GM18870 (cell line): ENCODE measurements around the gene RFX7.
"Not testable (repeated sequence)": the region's sequence is repeated elsewhere in the genome, so short reads cannot be mapped to it uniquely, and the experiment has no call there.

Source experiments
- ATAC-seq: cut with Tn5 transposase; IDR thresholded peaks from one replicate; pipeline ENCODE4 v1.9.1; 2021; ENCODE audit warnings: moderate library complexity; ENCODE audit not compliant: unreplicated experiment

RFX7 gene

GRCh38 chr15:56205061-56205876, 38.4 kb downstream of the RFX7 start:
- ATAC-seq = no peak

- not testable (repeated sequence) for ATAC-seq
These were observed 40.3 kb downstream of the RFX7 start for GRCh38 chr15:56203312-56203922.

GRCh38 chr15:56202701-56203100, 41.0 kb downstream of the RFX7 start:
- no peak for ATAC-seq

GRCh38 chr15:56199038-56199437, 44.6 kb downstream of the RFX7 start:
- ATAC-seq = peak; percentile 85

GRCh38 chr15:56194035-56194434, 49.6 kb downstream of the RFX7 start:
- ATAC-seq = no peak

GRCh38 chr15:56192659-56193442, 50.8 kb downstream of the RFX7 start:
- ATAC-seq = no peak

- ATAC-seq = no peak
These were observed 56.0 kb downstream of the RFX7 start for GRCh38 chr15:56187665-56188064.

- no peak for ATAC-seq
These were observed 57.7 kb downstream of the RFX7 start for GRCh38 chr15:56185980-56186379.

- no peak for ATAC-seq
These were observed 59.2 kb downstream of the RFX7 start for GRCh38 chr15:56184516-56184915.

GRCh38 chr15:56180851-56181250, 62.8 kb downstream of the RFX7 start:
- no peak for ATAC-seq

- no peak for ATAC-seq
These were observed 66.7 kb downstream of the RFX7 start for GRCh38 chr15:56176996-56177395.

GRCh38 chr15:56175788-56176187, 67.9 kb downstream of the RFX7 start:
- no peak for ATAC-seq

- ATAC-seq = no peak
These were observed 69.0 kb downstream of the RFX7 start for GRCh38 chr15:56174649-56175048.

- no peak for ATAC-seq
These were observed 75.3 kb downstream of the RFX7 start for GRCh38 chr15:56168394-56168793.

- ATAC-seq = no peak
These were observed 78.4 kb downstream of the RFX7 start for GRCh38 chr15:56165234-56165633.

GRCh38 chr15:56160966-56161365, 82.7 kb downstream of the RFX7 start:
- no peak for ATAC-seq

- no peak for ATAC-seq
These were observed 86.8 kb downstream of the RFX7 start for GRCh38 chr15:56156877-56157276.

- not testable (repeated sequence) for ATAC-seq
These were observed 88.4 kb downstream of the RFX7 start for GRCh38 chr15:56155278-56155677.

GRCh38 chr15:56154768-56155167, 88.9 kb downstream of the RFX7 start:
- not testable (repeated sequence) for ATAC-seq

GRCh38 chr15:56150204-56150603, 93.5 kb downstream of the RFX7 start:
- no peak for ATAC-seq

- no peak for ATAC-seq
These were observed 95.6 kb downstream of the RFX7 start for GRCh38 chr15:56148064-56148463.

- ATAC-seq = no peak
These were observed 96.9 kb downstream of the RFX7 start for GRCh38 chr15:56146756-56147155.
